HCT116 (cell line): ENCODE data around the gene CUX1. TPM values are rescaled to one million over a fixed set of nuclear protein-coding genes. Genes with fewer than 3 reads are reported as not detected.

Experiments used
- ATAC-seq: fragments of 200-7000 bp; cut with Tn5 transposase; 2 replicates; pipeline ENCODE4 v1.9.1; 2020; ENCODE audit warnings: mild to moderate bottlenecking, moderate library complexity
- BruUV-seq: library from RNA; stranded (reverse); fragments of 400-500 nt; replicated peaks from 2 replicates; lab custom pipeline; 2021; lab: Mats Ljungman, UMichigan
- CTCF ChIA-PET: fragments of 300-600 bp; sonication (Branson Sonifier 250); formaldehyde crosslinking; loops from one replicate; lab custom pipeline; 2021; ENCODE audit warnings: antibody characterized with exemption; lab: Charles Lee
- POLR2A ChIA-PET: fragments of 300-600, 350-600 bp; sonication (Branson Sonifier 250); formaldehyde crosslinking; loops from one replicate; lab custom pipeline; 2021; ENCODE audit warnings: antibody characterized with exemption; lab: Charles Lee
- RAD21 ChIA-PET, 2 experiments: fragments of 300-600 bp; sonication (Branson Sonifier 250); formaldehyde crosslinking; loops; one replicate each; lab custom pipeline; 2023; ENCODE audit warnings: low total read pairs in 2 of 2; ENCODE audit not compliant: uncharacterized antibody in 2 of 2, unreplicated experiment in 2 of 2, low non-redundant PET in 1 of 2; lab: Charles Lee
- DNase-seq: peaks from one replicate; pipeline ENCODE4 v3.0.0-alpha.2; 2010; ENCODE audit warnings: low read depth, low spot score
- H2AFZ ChIP-seq: fragments of 200-600 bp; shearing (Covaris generic), sonication (generic); 2 replicates; pipeline ENCODE4 v1.6.1; 2017; ENCODE audit warnings: low read depth, mixed run types, mixed read lengths, antibody characterized with exemption, low read length; ENCODE audit not compliant: poor library complexity, severe bottlenecking
- H3K27ac ChIP-seq: 2 replicates; pipeline ENCODE4 v1.5.1; 2012; ENCODE audit warnings: low read depth, low read length
- H3K27me3 ChIP-seq: fragments of 200-600 bp; sonication (generic); 2 replicates; pipeline ENCODE4 v1.6.1; 2016; ENCODE audit warnings: mixed run types, low read length, mixed read lengths; ENCODE audit not compliant: insufficient read depth
- H3K36me3 ChIP-seq, 2 experiments: fragments of 200-500 bp in 1 of 2; fragments of 200-600 bp in 1 of 2; sonication (Bioruptor generic) in 1 of 2; sonication (generic) in 1 of 2; 2 replicates each; pipeline versions ENCODE4 v1.5.1 to v1.6.1; 2014 to 2016; ENCODE audit warnings: low read length in 2 of 2, inconsistent platforms in 1 of 2, mixed read lengths in 1 of 2, mixed run types in 1 of 2; ENCODE audit not compliant: insufficient read depth in 2 of 2, control insufficient read depth in 1 of 2
- H3K4me1 ChIP-seq, 2 experiments: fragments of 200-600 bp in 1 of 2; sonication (generic) in 1 of 2; 2 replicates each; pipeline versions ENCODE4 v1.5.1 to v1.6.1; 2012 to 2017; ENCODE audit warnings: low read length in 2 of 2, inconsistent platforms in 1 of 2, mild to moderate bottlenecking in 1 of 2, mixed read lengths in 1 of 2, mixed run types in 1 of 2, moderate library complexity in 1 of 2; ENCODE audit not compliant: insufficient read depth in 2 of 2, control insufficient read depth in 1 of 2
- H3K4me2 ChIP-seq: fragments of 200-600 bp; sonication (generic); 2 replicates; pipeline ENCODE4 v1.6.1; 2017; ENCODE audit warnings: mixed run types, low read length, mixed read lengths
- H3K4me3 ChIP-seq, 2 experiments: fragments of 200-600 bp in 1 of 2; sonication (generic) in 1 of 2; replicated peaks in 1 of 2; 2 replicates each; pipeline ENCODE4 v1.5.1; 2011 to 2016; ENCODE audit warnings: low read length in 2 of 2, control low read depth in 1 of 2, low read depth in 1 of 2, mild to moderate bottlenecking in 1 of 2, mixed read lengths in 1 of 2, mixed run types in 1 of 2
- H3K79me2 ChIP-seq: fragments of 200-600 bp; sonication (generic); 2 replicates; pipeline ENCODE4 v1.6.1; 2017; ENCODE audit warnings: mild to moderate bottlenecking, mixed run types, low read length, moderate library complexity, mixed read lengths; ENCODE audit not compliant: insufficient read depth
- H3K9ac ChIP-seq: fragments of 200-600 bp; sonication (generic); 2 replicates; pipeline ENCODE4 v1.6.1; 2016; ENCODE audit warnings: low read length, mixed read lengths
- H3K9me2 ChIP-seq: fragments of 200-600 bp; sonication (generic), shearing (Covaris generic); 2 replicates; pipeline ENCODE4 v1.6.1; 2017; ENCODE audit warnings: mixed run types, mild to moderate bottlenecking, moderate library complexity; ENCODE audit not compliant: insufficient read depth
- H3K9me3 ChIP-seq, 2 experiments: fragments of 200-500 bp in 1 of 2; fragments of 200-600 bp in 1 of 2; sonication (Bioruptor generic) in 1 of 2; sonication (generic) in 1 of 2; 2 replicates each; pipeline ENCODE4 v1.6.1; 2014 to 2017; ENCODE audit warnings: low read length in 2 of 2, mixed read lengths in 2 of 2, inconsistent platforms in 1 of 2, low read depth in 1 of 2, mild to moderate bottlenecking in 1 of 2, mixed run types in 1 of 2, moderate library complexity in 1 of 2; ENCODE audit not compliant: control insufficient read depth in 1 of 2, insufficient read depth in 1 of 2
- H4K20me1 ChIP-seq: fragments of 200-600 bp; sonication (generic), shearing (Covaris generic); 2 replicates; pipeline ENCODE4 v1.6.1; 2017; ENCODE audit warnings: mixed run types, mild to moderate bottlenecking, moderate library complexity; ENCODE audit not compliant: insufficient read depth
- ATF3 ChIP-seq: IDR thresholded peaks from 2 replicates; pipeline ENCODE4 v1.6.1; 2012
- CBX3 ChIP-seq: IDR thresholded peaks from 2 replicates; pipeline ENCODE4 v1.6.1; 2012; ENCODE audit warnings: low read depth
- CTCF ChIP-seq, 3 experiments: fragments of 200-600 bp in 1 of 3; sonication (generic) in 1 of 3; IDR thresholded peaks in 2 of 3; conservative IDR thresholded peaks in 1 of 3; 2 replicates each; pipeline ENCODE4 v1.5.1; 2012 to 2017; ENCODE audit warnings: low read depth in 2 of 3, low read length in 2 of 3, antibody characterized with exemption in 1 of 3, borderline replicate concordance in 1 of 3, control low read depth in 1 of 3, mild to moderate bottlenecking in 1 of 3, mixed read lengths in 1 of 3, mixed run types in 1 of 3, moderate library complexity in 1 of 3; ENCODE audit not compliant: insufficient read depth in 1 of 3
- ELF1 ChIP-seq: IDR thresholded peaks from 2 replicates; pipeline ENCODE4 v1.6.1; 2012; ENCODE audit warnings: low read depth, borderline replicate concordance
- EZH2phosphoT487 ChIP-seq: fragments of 200-600 bp; IDR thresholded peaks from 2 replicates; pipeline ENCODE4 v1.6.1; 2018; ENCODE audit warnings: antibody characterized with exemption, borderline replicate concordance
- JUND ChIP-seq: IDR thresholded peaks from 2 replicates; pipeline ENCODE4 v1.6.1; 2012
- POLR2AphosphoS5 ChIP-seq: IDR thresholded peaks from 2 replicates; pipeline ENCODE4 v1.6.1; 2011; ENCODE audit warnings: mild to moderate bottlenecking, low read depth, low read length, moderate library complexity
- REST ChIP-seq: IDR thresholded peaks from 2 replicates; pipeline ENCODE4 v1.6.1; 2012; ENCODE audit warnings: low read depth
- SP1 ChIP-seq: IDR thresholded peaks from 2 replicates; pipeline ENCODE4 v1.6.1; 2012; ENCODE audit warnings: low read depth
- SRF ChIP-seq: IDR thresholded peaks from 2 replicates; pipeline ENCODE4 v1.6.1; 2012; ENCODE audit warnings: low read depth
- ZBTB33 ChIP-seq: IDR thresholded peaks from 2 replicates; pipeline ENCODE4 v1.6.1; 2011; ENCODE audit warnings: mild to moderate bottlenecking, low read length, moderate library complexity; ENCODE audit not compliant: insufficient replicate concordance; ENCODE audit errors: extremely low read depth
- ZNF274 ChIP-seq: fragments of 200-500 bp; sonication (Bioruptor generic); IDR thresholded peaks from 2 replicates; pipeline ENCODE4 v1.6.1; 2014; ENCODE audit warnings: mild to moderate bottlenecking, low read depth, low read length, inconsistent platforms
- intact Hi-C: fragments of 100-400 bp; cut with micrococcal nuclease; formaldehyde crosslinking; loops from 2 replicates; pipeline ENCODE4 v1.10.0; 2022
- total RNA-seq: library from RNA; stranded (reverse); gene quantifications from one replicate; pipeline ENCODE4 v1.2.1, GENCODE V29; 2021; ENCODE audit not compliant: unreplicated experiment

The CUX1 gene
- total RNA-seq, 1 experiment from 2014 or later, result 68.9 TPM

GRCh38 chr7:101861218-101861775 is 43.9 kb downstream of the CUX1 start:
- peaks cover 4% of the 10 kb centered on the region; the same call in 1 of the 2 replicates for H4K20me1 ChIP-seq
- peaks cover 83% of the 10 kb centered on the region for H3K79me2 ChIP-seq
- H3K4me3 ChIP-seq, result no peak overlapping the region
- no peak overlapping the region for H3K27ac ChIP-seq
- intact Hi-C loops, result no loop called here
- H3K9me3 ChIP-seq, result no peaks in the 10 kb centered on the region
- no peaks in the 10 kb centered on the region for H3K9me2 ChIP-seq
- POLR2A ChIA-PET, result interaction anchor here (0.7 kb wide), 1 partner anchor 228 kb away, joined by 3 read pairs; no protein-coding TSS in a partner anchor
- H3K4me1 ChIP-seq, result peaks cover 16 to 34% of the 10 kb centered on the region in 2 experiments
- CTCF ChIA-PET, result no interaction called here
- RAD21 ChIA-PET, result no interaction called here
- H3K36me3 ChIP-seq, result no peaks in the 10 kb centered on the region
- no peaks in the 10 kb centered on the region for H3K27me3 ChIP-seq
- DNase-seq (no peak), ATAC-seq (no peak)
- no peak overlapping the region for H2AFZ ChIP-seq
- no peak overlapping the region for H3K9ac ChIP-seq
- TF ChIP-seq REST, result no peak
- TF ChIP-seq SRF, result no peak
- TF ChIP-seq ZBTB33, result no peak
- no peak for TF ChIP-seq ZNF274
- TF ChIP-seq POLR2AphosphoS5, result no peak
- no peak for TF ChIP-seq CBX3
- TF ChIP-seq ELF1, result no peak
- no peak for TF ChIP-seq JUND
- TF ChIP-seq SP1, result no peak
- TF ChIP-seq CTCF (IDR thresholded peaks at IDR 0.05 in 2 of 3, conservative IDR thresholded peaks at IDR 0.05 in 1 of 3; ENCODE audit: borderline replicate concordance in 1 of 3, insufficient read depth in 1 of 3, low read depth in 2 of 3, low read length in 2 of 3), result no peak
- no peak for TF ChIP-seq EZH2phosphoT487
- no peak for TF ChIP-seq ATF3
- no peak overlapping the region for H3K4me2 ChIP-seq
- BruUV-seq, result no TSS peak
